SHP77 (cell line): ENCODE data around the gene CYP4F2.
"Not testable (repeated sequence)": the region's sequence is repeated elsewhere in the genome, so short reads cannot be mapped to it uniquely, and the experiment has no call there.

Experiments used
- DNase-seq, 2 experiments: peaks; one replicate each; lab custom pipeline; 2025; lab: John Stamatoyannopoulos, UW

CYP4F2 gene

GRCh38 chr19:15897738-15898276 lies at the start of gene CYP4F2:
Gene CYP4F2 (minus strand): TSS chr19:15898074. CDS start chr19:15897611, 463 bp downstream.
- no peak for DNase-seq

GRCh38 chr19:15945301-15945700 lies 47.4 kb upstream of the CYP4F2 start:
- DNase-seq, result no peak

GRCh38 chr19:15944401-15944800 lies 46.5 kb upstream of the CYP4F2 start:
- no peak for DNase-seq

GRCh38 chr19:15937771-15938170 lies 39.9 kb upstream of the CYP4F2 start:
- DNase-seq, result no peak

- DNase-seq, result no peak
Measured at GRCh38 chr19:15936950-15937349, 39.1 kb upstream of the CYP4F2 start.

GRCh38 chr19:15936173-15936572 lies 38.3 kb upstream of the CYP4F2 start:
- no peak for DNase-seq

GRCh38 chr19:15935167-15935702 lies 37.4 kb upstream of the CYP4F2 start:
- peak in 1 of 2 experiments; percentile 25 for DNase-seq

GRCh38 chr19:15934332-15935078 lies 36.6 kb upstream of the CYP4F2 start, which contains the start of gene CYP4F11:
Gene CYP4F11 (minus strand): TSS chr19:15934529. CDS start chr19:15934408, 121 bp downstream.
- peak; percentile 91 to 96 for DNase-seq

- not testable (repeated sequence) for DNase-seq
Measured at GRCh38 chr19:15933761-15934331, 36.0 kb upstream of the CYP4F2 start.

GRCh38 chr19:15928321-15928720 lies 30.4 kb upstream of the CYP4F2 start:
- DNase-seq, result no peak

GRCh38 chr19:15926484-15926883 lies 28.6 kb upstream of the CYP4F2 start:
- DNase-seq, result no peak

GRCh38 chr19:15923702-15924101 lies 25.8 kb upstream of the CYP4F2 start:
- DNase-seq, result no peak

- DNase-seq, result no peak
Measured at GRCh38 chr19:15922021-15922420, 24.1 kb upstream of the CYP4F2 start.

- DNase-seq, result no peak
Measured at GRCh38 chr19:15919243-15919642, 21.4 kb upstream of the CYP4F2 start.

- no peak for DNase-seq
Measured at GRCh38 chr19:15915109-15915508, 17.2 kb upstream of the CYP4F2 start.

- DNase-seq, result no peak
Measured at GRCh38 chr19:15913830-15914229, 16.0 kb upstream of the CYP4F2 start.

- DNase-seq, result no peak
Measured at GRCh38 chr19:15913384-15913783, 15.5 kb upstream of the CYP4F2 start.

GRCh38 chr19:15911599-15912235 lies 13.8 kb upstream of the CYP4F2 start:
- DNase-seq, result no peak

- DNase-seq, result no peak
Measured at GRCh38 chr19:15905026-15905425, 7.2 kb upstream of the CYP4F2 start.

GRCh38 chr19:15902898-15903297 lies 5.0 kb upstream of the CYP4F2 start:
- not testable (repeated sequence) for DNase-seq

GRCh38 chr19:15902254-15902653 lies 4.4 kb upstream of the CYP4F2 start:
- DNase-seq, result no peak

GRCh38 chr19:15900504-15900903 lies 2.6 kb upstream of the CYP4F2 start:
- DNase-seq, result no peak
